GM12878 (cell line): Measurements from ENCODE around the gene COX10. TPM values are rescaled to one million over a fixed set of nuclear protein-coding genes. Genes with fewer than 3 reads are reported as not detected.

ENCODE experiments used
- ATAC-seq: fragments of 200-7000 bp; cut with Tn5 transposase; 3 replicates; pipeline ENCODE4 v1.9.1; 2020; ENCODE audit warnings: mild to moderate bottlenecking, moderate library complexity
- BruUV-seq: library from RNA; stranded (reverse); fragments of 400-500 nt; replicated peaks from 2 replicates; lab custom pipeline; 2021; lab: Mats Ljungman, UMichigan
- CTCF ChIA-PET: fragments of 300-600 bp; sonication (Branson Sonifier 250); formaldehyde crosslinking; extraction: SDS; loops from one replicate; lab custom pipeline; 2021; ENCODE audit warnings: inconsistent platforms; lab: Yijun Ruan, JAX
- POLR2A ChIA-PET: fragments of 350-600 bp; formaldehyde crosslinking; extraction: SDS; loops from one replicate; lab custom pipeline; 2021; ENCODE audit warnings: inconsistent platforms; lab: Charles Lee
- RAD21 ChIA-PET: fragments of 300-600 bp; sonication (Branson Sonifier 250); formaldehyde crosslinking; loops from one replicate; lab custom pipeline; 2023; ENCODE audit warnings: antibody characterized with exemption; ENCODE audit not compliant: unreplicated experiment; lab: Charles Lee
- SMC1A ChIA-PET: fragments of 300-600 bp; sonication (Branson Sonifier 250); formaldehyde crosslinking; loops from one replicate; lab custom pipeline; 2023; ENCODE audit not compliant: unreplicated experiment, uncharacterized antibody; lab: Charles Lee
- DNase-seq: peaks from one replicate; pipeline ENCODE4 v3.0.0-alpha.2; 2011; ENCODE audit warnings: low read depth, low spot score
- FAIRE-seq: peaks from 3 replicates; lab custom pipeline; 2011; peaks lifted over from hg19 to GRCh38; lab: Jason Lieb, UNC
- H2AFZ ChIP-seq: 2 replicates; pipeline ENCODE4 v1.6.0; 2011; ENCODE audit warnings: low read depth, low read length, control low read depth; ENCODE audit not compliant: control insufficient read depth
- H3K27ac ChIP-seq: 2 replicates; pipeline ENCODE4 v1.5.1; 2011; ENCODE audit warnings: control low read depth; ENCODE audit not compliant: control insufficient read depth, insufficient read depth
- H3K27me3 ChIP-seq, 2 experiments: replicated peaks in 1 of 2; 2 replicates each; pipeline versions ENCODE4 v1.6.0 to v1.6.1; 2011; ENCODE audit warnings: low read length in 1 of 2; ENCODE audit not compliant: control insufficient read depth in 2 of 2, insufficient read depth in 2 of 2
- H3K36me3 ChIP-seq, 2 experiments: 2 replicates each; pipeline ENCODE4 v1.5.1; 2011; ENCODE audit warnings: low read length in 1 of 2; ENCODE audit not compliant: control insufficient read depth in 2 of 2, insufficient read depth in 2 of 2
- H3K4me1 ChIP-seq: 2 replicates; pipeline ENCODE4 v1.6.1; 2011; ENCODE audit warnings: mild to moderate bottlenecking, low read length, moderate library complexity, mixed read lengths; ENCODE audit not compliant: control insufficient read depth, insufficient read depth
- H3K4me2 ChIP-seq: 2 replicates; pipeline ENCODE4 v1.6.0; 2011; ENCODE audit warnings: control low read depth; ENCODE audit not compliant: control insufficient read depth, insufficient read depth
- H3K4me3 ChIP-seq: fragments of 200-600 bp; sonication (generic); 2 replicates; pipeline ENCODE4 v1.5.1; 2016
- H3K79me2 ChIP-seq: 2 replicates; pipeline ENCODE4 v1.6.0; 2011; ENCODE audit warnings: low read length; ENCODE audit not compliant: control insufficient read depth, insufficient read depth
- H3K9ac ChIP-seq: 2 replicates; pipeline ENCODE4 v1.8.0; 2011; ENCODE audit warnings: low read length, control low read depth, mixed read lengths; ENCODE audit not compliant: control insufficient read depth, insufficient read depth
- H3K9me3 ChIP-seq: replicated peaks from 3 replicates; pipeline ENCODE4 v1.5.1; 2011; ENCODE audit warnings: mild to moderate bottlenecking, low read length; ENCODE audit not compliant: control insufficient read depth, insufficient read depth
- H4K20me1 ChIP-seq: 2 replicates; pipeline ENCODE4 v1.6.0; 2011; ENCODE audit not compliant: control insufficient read depth, insufficient read depth
- ASH2L ChIP-seq: fragments of 300-600, 200-600 bp; sonication (generic); IDR thresholded peaks from 2 replicates; pipeline ENCODE4 v1.6.1; 2017; ENCODE audit warnings: low read depth, mild to moderate bottlenecking, borderline replicate concordance
- ATF7 ChIP-seq: fragments of 450-650 bp; IDR thresholded peaks from 2 replicates; pipeline ENCODE4 v1.6.1; 2016; ENCODE audit warnings: low read depth, mild to moderate bottlenecking
- BACH1 ChIP-seq: fragments of 450-650 bp; IDR thresholded peaks from 2 replicates; pipeline ENCODE4 v1.6.1; 2017; ENCODE audit warnings: mild to moderate bottlenecking, borderline replicate concordance
- BMI1 ChIP-seq: fragments of 450-650 bp; IDR thresholded peaks from 2 replicates; pipeline ENCODE4 v1.6.1; 2016; ENCODE audit warnings: mild to moderate bottlenecking, moderate library complexity, borderline replicate concordance
- CBX3 ChIP-seq: fragments of 200-600 bp; sonication (generic); IDR thresholded peaks from 2 replicates; pipeline ENCODE4 v1.6.1; 2016; ENCODE audit warnings: low read depth, borderline replicate concordance
- EP300 ChIP-seq, 2 experiments: fragments of 150-350 bp in 1 of 2; IDR thresholded peaks; 2 replicates each; pipeline ENCODE4 v1.6.1; 2011 to 2012; ENCODE audit warnings: low read depth in 2 of 2, low read length in 2 of 2, borderline replicate concordance in 1 of 2, improper control_type of control experiment in 1 of 2, inconsistent platforms in 1 of 2; ENCODE audit not compliant: control insufficient read depth in 1 of 2
- EZH2 ChIP-seq: IDR thresholded peaks from 2 replicates; pipeline ENCODE4 v1.6.1; 2012; ENCODE audit warnings: low read depth, mild to moderate bottlenecking, control low read depth, inconsistent platforms, low read length, borderline replicate concordance; ENCODE audit not compliant: control insufficient read depth
- FOXM1 ChIP-seq: IDR thresholded peaks from 2 replicates; pipeline ENCODE4 v1.6.1; 2012; ENCODE audit warnings: low read depth, mild to moderate bottlenecking, inconsistent platforms, low read length, moderate library complexity
- MYC ChIP-seq: IDR thresholded peaks from 2 replicates; pipeline ENCODE4 v1.6.1; 2011; ENCODE audit warnings: mild to moderate bottlenecking, low read length, moderate library complexity, inconsistent platforms; ENCODE audit not compliant: insufficient read depth, insufficient replicate concordance, insufficient read length, severe bottlenecking
- NFYB ChIP-seq: IDR thresholded peaks from 2 replicates; pipeline ENCODE4 v1.6.1; 2011; ENCODE audit warnings: low read depth, mild to moderate bottlenecking, low read length, improper control_type of control experiment, moderate library complexity; ENCODE audit not compliant: insufficient read depth
- NR2C1 ChIP-seq: fragments of 450-650 bp; IDR thresholded peaks from 2 replicates; pipeline ENCODE4 v1.6.1; 2017; ENCODE audit warnings: antibody characterized with exemption, mild to moderate bottlenecking, moderate library complexity
- NR2C2 ChIP-seq: IDR thresholded peaks from 2 replicates; pipeline ENCODE4 v1.6.1; 2011; ENCODE audit warnings: borderline replicate concordance, low read depth; ENCODE audit not compliant: control insufficient read depth, insufficient read length
- RAD21 ChIP-seq: IDR thresholded peaks from 2 replicates; pipeline ENCODE4 v1.6.1; 2011; ENCODE audit warnings: mild to moderate bottlenecking, low read depth, low read length, moderate library complexity; ENCODE audit not compliant: insufficient read depth
- RFX5 ChIP-seq: IDR thresholded peaks from 2 replicates; pipeline ENCODE4 v1.6.1; 2011; ENCODE audit warnings: low read depth, low read length, improper control_type of control experiment
- STAT1 ChIP-seq: fragments of 450-650 bp; conservative IDR thresholded peaks from 2 replicates; pipeline ENCODE4 v1.6.1; 2014; ENCODE audit warnings: antibody characterized with exemption, mild to moderate bottlenecking
- TARDBP ChIP-seq: IDR thresholded peaks from 2 replicates; pipeline ENCODE4 v1.6.1; 2016; ENCODE audit warnings: borderline replicate concordance
- WRNIP1 ChIP-seq: IDR thresholded peaks from 2 replicates; pipeline ENCODE4 v1.6.1; 2011; ENCODE audit warnings: low read depth, low read length, improper control_type of control experiment, borderline replicate concordance
- ZSCAN29 ChIP-seq: fragments of 450-650 bp; IDR thresholded peaks from 2 replicates; pipeline ENCODE4 v1.6.1; 2017; ENCODE audit warnings: mild to moderate bottlenecking, moderate library complexity
- WGBS: methylation state at CpG from one replicate; pipeline ENCODE4 v1.1.6; 2016; ENCODE audit warnings: low lambda C conversion rate; ENCODE audit not compliant: insufficient replicate concordance, insufficient coverage; ENCODE audit errors: missing lambda C conversion rate; 5-methylcytosine and 5-hydroxymethylcytosine counted together
- in situ Hi-C: fragments of 300-500 bp; cut with MboI; formaldehyde crosslinking; loops from 9 replicates; pipeline ENCODE4 v1.14.3; 2018; ENCODE audit warnings: mixed read lengths
- intact Hi-C: fragments of 100-400 bp; cut with micrococcal nuclease; formaldehyde crosslinking; loops from one replicate; pipeline ENCODE4 v1.14.2; 2022; ENCODE audit not compliant: unreplicated experiment
- polyA plus RNA-seq, 11 experiments: library from polyadenylated mRNA; depleted of rRNA in 4 of 11; unstranded in 6 of 11; stranded (reverse) in 5 of 11; fragments of >200 nt; fragmentation: Nextera tagmentation in 4 of 11; fragmentation: Illumina TruSeq in 1 of 11; extraction: Ambion mirVana in 4 of 11; extraction: Trizol in 1 of 11; gene quantifications; 1 replicate in 1 of 11; 2 replicates in 10 of 11; pipeline versions ENCODE4 v1.2.1 to v1.2.3, GENCODE V29; 2011 to 2016; ENCODE audit warnings: inconsistent platforms in 2 of 11, missing spikeins in 2 of 11, low read depth in 1 of 11
- total RNA-seq, 4 experiments: library from RNA; depleted of rRNA in 3 of 4; stranded (reverse); fragments of >200 nt in 3 of 4; fragmentation: Illumina TruSeq in 1 of 4; extraction: Trizol in 1 of 4; gene quantifications; 2 replicates each; pipeline versions ENCODE4 v1.2.1 to v1.2.3, GENCODE V29; 2013 to 2021

The COX10 gene
- total and polyA plus RNA-seq, 10 of the 15 experiments (the other 5 are each of a cell fraction or from before 2014, with no cell fraction given), result 9.6 to 29.4 (median 21.3) TPM

DNA sequence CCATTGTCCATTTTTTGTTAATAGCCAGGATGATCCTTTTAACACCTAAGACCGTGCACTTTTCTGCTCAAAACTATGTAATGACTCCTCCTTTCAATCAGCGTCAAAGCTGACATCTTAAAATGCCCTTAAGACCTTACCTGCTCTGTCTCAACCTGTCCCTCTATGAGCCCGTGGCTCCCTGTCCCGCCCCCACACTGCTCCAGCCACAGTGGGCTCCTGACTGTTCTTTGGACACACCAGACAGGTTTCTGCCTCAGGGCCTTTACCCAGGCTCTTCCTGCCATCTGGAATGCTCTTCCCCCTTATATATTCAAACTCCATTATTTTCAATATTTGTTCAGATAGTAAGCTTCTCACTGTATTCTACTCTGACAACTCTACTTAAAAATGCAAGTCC lies 153.3 kb downstream of the COX10 start (continued):
- TF ChIP-seq TARDBP (no peak), MYC (no peak)

DNA sequence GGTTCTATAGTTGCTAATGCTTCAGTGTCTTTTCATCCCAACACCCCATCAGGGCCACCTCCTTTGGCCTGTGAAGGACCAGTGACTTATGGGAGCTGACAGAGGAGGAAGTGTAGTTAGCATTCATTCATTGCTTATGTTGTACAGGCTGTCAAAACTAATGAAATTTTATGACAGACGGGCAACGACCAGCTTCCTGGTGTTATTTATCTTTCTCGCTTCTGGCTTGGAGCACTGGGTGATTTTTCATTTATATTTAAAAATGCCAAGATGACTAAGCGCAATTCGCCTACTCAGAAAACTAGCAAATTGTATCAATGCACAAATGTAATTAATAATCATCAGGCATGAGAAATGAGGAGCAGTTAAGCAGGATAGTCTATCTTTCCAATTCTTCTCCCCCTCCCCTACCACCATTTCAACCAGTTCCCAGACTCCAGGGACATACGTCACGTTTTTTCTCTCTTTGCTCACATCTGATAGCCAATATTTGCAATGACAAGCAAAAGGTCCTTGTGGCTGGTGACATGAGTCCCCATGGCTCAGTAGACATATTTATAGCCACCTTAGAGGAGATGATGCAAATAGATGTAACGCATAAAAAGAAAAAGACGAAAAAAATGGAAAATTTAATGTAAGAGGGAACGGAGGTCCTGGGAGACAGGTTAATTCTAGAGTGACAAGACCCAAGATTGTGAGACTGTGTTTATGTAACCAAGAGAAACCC lies 156.1 kb downstream of the COX10 start:
- intact Hi-C loops, result no loop called here
- in situ Hi-C loops, result no loop called here
- H4K20me1 ChIP-seq, result no peaks in the 10 kb centered on the region
- no peak overlapping the region for H3K9ac ChIP-seq
- H3K4me1 ChIP-seq, result no peaks in the 10 kb centered on the region
- H3K27me3 ChIP-seq, result no peaks in the 10 kb centered on the region
- ATAC-seq (no peak), DNase-seq (no peak), FAIRE-seq (no peak)
- H3K4me3 ChIP-seq, result no peak overlapping the region
- H2AFZ ChIP-seq, result no peak overlapping the region
- no peaks in the 10 kb centered on the region for H3K79me2 ChIP-seq
- no peaks in the 10 kb centered on the region for H3K9me3 ChIP-seq
- SMC1A ChIA-PET, result no interaction called here
- CTCF ChIA-PET, result no interaction called here
- BruUV-seq, result no TSS peak
- RAD21 ChIA-PET, result no interaction called here
- no peaks in the 10 kb centered on the region for H3K36me3 ChIP-seq
- POLR2A ChIA-PET, result no interaction called here
- no peak overlapping the region for H3K27ac ChIP-seq
- WGBS, result 64% methylated on average over 10 of the region's 10 CpGs
- TF ChIP-seq RAD21, result no peak
- no peak overlapping the region for H3K4me2 ChIP-seq

DNA sequence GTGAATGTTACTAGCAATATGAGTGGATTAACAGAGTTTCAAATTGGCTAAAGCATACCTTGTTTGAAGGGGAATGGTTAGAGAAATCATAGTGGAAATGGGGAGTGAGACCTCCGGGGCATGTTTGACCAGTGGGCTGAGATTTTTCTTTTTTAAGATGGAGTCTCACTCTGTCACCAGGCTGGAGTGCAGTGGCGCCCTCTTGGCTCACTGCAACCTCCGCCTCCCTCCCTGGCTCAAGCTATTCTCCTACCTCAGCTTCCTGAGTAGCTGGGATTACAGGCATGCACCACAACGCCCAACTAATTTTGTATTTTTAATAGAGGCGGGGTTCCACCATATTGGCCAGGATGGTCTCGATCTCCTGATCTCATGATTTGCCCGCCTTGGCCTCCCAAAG lies 157.7 kb downstream of the COX10 start:
- in situ Hi-C loops, result no loop called here
- FAIRE-seq, result no peak
- no peak for DNase-seq
- no peak for ATAC-seq
- no peak overlapping the region for H3K9ac ChIP-seq
- no TSS peak for BruUV-seq
- CTCF ChIA-PET, result no interaction called here
- RAD21 ChIA-PET, result no interaction called here
- H3K36me3 ChIP-seq, result no peaks in the 10 kb centered on the region
- H3K79me2 ChIP-seq, result no peaks in the 10 kb centered on the region
- SMC1A ChIA-PET, result no interaction called here
- H3K4me2 ChIP-seq, result no peak overlapping the region
- intact Hi-C loops, result no loop called here
- POLR2A ChIA-PET, result no interaction called here
- no peaks in the 10 kb centered on the region for H4K20me1 ChIP-seq
- no peak overlapping the region for H3K27ac ChIP-seq
- H3K4me3 ChIP-seq, result no peak overlapping the region
- H3K27me3 ChIP-seq, result no peaks in the 10 kb centered on the region
- WGBS, result 72% methylated on average over 7 of the region's 7 CpGs
- no peaks in the 10 kb centered on the region for H3K9me3 ChIP-seq
- no peaks in the 10 kb centered on the region for H3K4me1 ChIP-seq
- H2AFZ ChIP-seq, result no peak overlapping the region
- no peak for TF ChIP-seq ASH2L
- TF ChIP-seq EP300 (IDR thresholded peaks at IDR 0.05; ENCODE audit: borderline replicate concordance in 1 of 2, control insufficient read depth in 1 of 2, low read depth in 2 of 2, low read length in 2 of 2), result no peak
- TF ChIP-seq WRNIP1, result no peak
- TF ChIP-seq BMI1, result no peak
- no peak for TF ChIP-seq BACH1
- no peak for TF ChIP-seq NR2C2
- TF ChIP-seq FOXM1, result no peak
- no peak for TF ChIP-seq ATF7
- no peak for TF ChIP-seq CBX3
- TF ChIP-seq EZH2, result no peak
- no peak for TF ChIP-seq STAT1
- TF ChIP-seq NFYB, result no peak
- TF ChIP-seq ZSCAN29, result no peak
- no peak for TF ChIP-seq NR2C1
- no peak for TF ChIP-seq RFX5
